HG02852 (cell line): ENCODE data around the gene SPINK2.

Experiments
- ATAC-seq: cut with Tn5 transposase; IDR thresholded peaks from one replicate; pipeline ENCODE4 v1.9.1; 2021; ENCODE audit warnings: mild to moderate bottlenecking, moderate library complexity; ENCODE audit not compliant: unreplicated experiment

Gene SPINK2, protein sequence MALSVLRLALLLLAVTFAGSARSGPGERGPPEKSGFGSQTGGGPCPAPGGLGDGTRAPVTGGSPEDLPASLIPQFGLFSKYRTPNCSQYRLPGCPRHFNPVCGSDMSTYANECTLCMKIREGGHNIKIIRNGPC

GRCh38 chr4:56821381-56822243 is at the start of gene SPINK2:
SPINK2 (minus strand) TSS chr4:56821701; CDS start chr4:56821662, 39 bp downstream.
- ATAC-seq, result no peak

- no peak for ATAC-seq
Measured at GRCh38 chr4:56870946-56871345, 49.4 kb upstream of the SPINK2 start.

DNA sequence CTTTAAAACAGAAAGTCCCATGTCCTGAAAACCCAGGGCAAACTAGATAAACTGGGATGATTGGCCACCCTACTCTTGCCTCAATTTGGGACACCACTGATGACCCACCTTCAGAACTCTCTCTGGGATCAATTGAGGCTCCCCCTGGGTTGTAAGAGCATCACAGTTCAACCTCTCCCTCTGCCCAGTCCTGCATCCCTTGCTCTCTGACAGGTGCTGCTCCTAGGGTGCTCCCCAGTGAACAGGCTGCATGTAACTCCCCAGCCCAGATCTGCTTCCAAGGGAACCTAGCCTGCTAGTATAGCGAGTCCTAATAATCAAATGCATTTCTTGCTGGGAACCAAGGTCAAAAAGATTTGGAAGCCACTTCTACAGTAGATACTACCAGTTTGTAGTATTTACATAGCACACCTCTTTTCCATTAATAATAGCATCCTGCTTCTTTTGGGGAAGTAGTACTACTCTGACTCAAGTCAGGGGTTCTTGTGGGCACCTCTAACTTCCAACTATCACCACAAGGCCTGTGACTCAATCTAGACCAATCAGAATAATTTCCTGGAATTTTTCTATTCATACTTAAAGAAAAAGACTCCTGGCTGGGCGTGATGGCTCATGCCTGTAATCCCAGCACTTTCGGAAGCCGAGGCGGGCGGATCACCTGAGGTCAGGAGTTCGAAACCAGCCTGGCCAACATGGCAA is 42.1 kb upstream of the SPINK2 start:
- peak; percentile 51 for ATAC-seq

DNA sequence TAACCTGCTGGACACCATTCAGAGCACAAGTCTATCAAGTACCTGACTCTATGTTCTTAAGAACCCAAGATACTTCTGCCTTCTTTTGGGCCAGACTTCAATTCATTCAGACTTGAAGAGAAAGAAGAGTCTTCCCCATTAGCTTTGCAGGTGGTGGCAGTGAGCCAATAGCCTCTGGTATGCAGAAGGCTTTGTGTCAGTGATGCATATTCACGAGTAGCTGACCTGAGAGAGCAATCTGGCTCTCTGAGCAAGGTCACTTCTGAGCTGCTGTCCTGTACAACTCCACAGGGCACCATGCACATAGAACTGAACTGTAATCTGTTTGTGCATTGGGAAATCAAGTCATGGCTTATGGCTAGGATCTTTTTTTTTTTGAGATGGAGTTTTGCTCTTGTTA is 39.9 kb upstream of the SPINK2 start:
- no peak for ATAC-seq

GRCh38 chr4:56860781-56861180 is 39.3 kb upstream of the SPINK2 start:
- ATAC-seq, result peak; percentile 47

DNA sequence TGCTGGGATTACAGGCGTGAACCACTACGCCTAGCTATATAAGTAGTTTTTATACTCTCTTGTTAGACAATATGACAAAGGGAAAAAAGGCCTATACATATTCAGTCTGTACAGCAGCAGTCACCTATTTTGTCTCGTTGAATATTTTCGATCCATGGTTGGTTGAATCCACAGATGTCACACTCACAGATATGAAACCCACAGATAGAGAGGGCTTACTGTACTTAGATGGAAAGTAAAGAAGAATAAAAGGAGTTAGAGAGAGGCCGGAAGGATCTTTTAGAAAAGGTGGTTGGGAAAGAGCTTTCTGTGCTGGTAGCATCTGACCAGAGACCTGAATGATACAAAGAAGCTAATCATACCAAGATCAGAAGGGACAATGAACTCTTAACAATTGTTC is 38.3 kb upstream of the SPINK2 start:
- peak; percentile 52 for ATAC-seq

- no peak for ATAC-seq
Measured at GRCh38 chr4:56857601-56858309, 36.3 kb upstream of the SPINK2 start.

DNA sequence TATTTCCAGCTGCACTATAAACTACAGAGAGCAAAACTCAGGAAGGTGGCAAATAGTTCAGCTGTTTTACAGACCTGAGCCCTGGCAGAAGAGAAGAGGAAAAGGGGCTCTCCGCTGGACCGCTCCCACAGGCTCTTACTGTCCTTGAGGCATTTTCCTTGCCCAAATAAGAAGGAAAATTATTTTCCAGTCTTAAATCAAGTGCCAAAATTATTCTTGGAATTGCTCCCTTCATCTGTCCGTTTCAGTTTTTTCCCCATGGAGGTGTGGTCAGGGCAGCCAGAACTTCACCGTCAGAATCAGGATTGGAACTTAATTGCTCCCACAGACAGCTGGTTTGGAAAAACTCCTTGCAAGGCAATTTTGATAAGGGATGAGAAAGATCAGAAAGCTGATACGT is 35.2 kb upstream of the SPINK2 start:
- no peak for ATAC-seq

- no peak for ATAC-seq
Measured at GRCh38 chr4:56850910-56851309, 29.4 kb upstream of the SPINK2 start.

DNA sequence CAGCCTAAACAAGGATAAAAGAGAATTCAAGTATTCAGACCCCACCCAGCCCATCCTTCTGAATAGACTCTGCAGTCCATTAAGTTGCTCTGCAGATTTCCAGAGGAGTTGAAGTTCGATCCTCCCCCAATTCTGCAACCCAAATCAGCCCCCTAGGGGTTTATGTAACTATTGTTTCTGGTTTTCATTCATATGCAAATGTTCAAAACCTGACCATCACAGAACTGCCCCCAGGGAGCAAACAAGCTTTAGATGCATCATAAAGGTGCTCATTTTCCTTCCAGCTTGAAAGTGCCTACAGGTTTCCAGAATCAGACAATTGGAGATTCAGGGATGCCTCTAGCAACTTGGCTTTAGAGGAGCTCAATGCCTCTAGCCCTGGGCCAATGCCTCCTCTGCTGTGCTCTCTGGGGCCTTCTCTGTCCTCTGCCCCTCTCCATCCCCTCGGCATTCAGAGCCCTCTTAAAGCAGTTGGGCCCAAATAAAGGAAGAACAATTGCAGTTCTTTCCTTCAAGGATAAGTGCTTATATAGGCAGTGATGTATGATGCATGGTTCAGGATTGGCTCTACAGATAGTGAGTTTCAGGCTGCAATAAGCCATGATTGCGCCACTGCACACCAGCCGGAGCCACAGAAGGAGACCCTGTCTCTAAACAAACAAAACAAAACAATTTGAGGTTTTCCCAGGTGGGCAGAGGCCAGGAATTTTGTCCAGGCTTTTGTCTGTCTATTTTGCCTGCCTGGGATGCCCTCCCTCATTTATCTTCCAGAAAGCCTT is 23.5 kb upstream of the SPINK2 start:
- ATAC-seq, result peak; percentile 52

GRCh38 chr4:56843421-56843899 is 22.0 kb upstream of the SPINK2 start:
- ATAC-seq, result no peak

GRCh38 chr4:56840559-56840958 is 19.1 kb upstream of the SPINK2 start:
- no peak for ATAC-seq

DNA sequence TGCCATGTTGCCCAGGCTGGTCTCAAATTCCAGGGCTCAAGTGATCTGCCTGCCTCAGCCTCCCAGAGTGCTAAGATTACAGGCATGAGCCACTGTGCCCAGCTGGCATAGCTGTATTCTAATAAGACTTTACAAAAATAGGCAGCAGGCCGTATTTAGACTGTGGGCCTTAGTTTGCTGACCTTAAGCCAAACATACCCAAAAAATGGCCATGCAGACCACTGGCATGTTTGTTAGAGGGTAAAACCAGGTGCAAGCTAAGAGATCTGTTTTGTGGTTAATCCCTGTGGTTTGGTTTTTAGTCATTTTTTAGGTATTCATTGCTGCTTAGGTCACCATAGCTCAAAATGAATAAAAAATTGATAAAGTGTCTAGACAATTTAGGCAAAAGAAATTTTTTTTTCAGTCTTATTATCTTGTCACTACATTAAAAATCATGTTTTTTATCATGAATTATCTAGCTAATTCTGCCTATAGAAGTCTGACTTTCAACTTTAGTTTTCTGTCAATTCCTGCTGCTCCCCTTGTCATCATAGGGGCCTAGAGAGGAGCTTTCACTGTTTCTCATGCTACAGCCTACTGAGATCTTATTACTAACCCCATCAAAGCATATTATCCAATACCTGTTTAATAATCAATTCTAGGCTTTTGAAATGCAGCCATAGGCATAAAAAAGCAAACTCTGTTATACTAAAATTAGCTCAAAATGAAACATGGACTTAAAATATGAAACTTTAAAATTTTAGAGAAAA is 7.5 kb upstream of the SPINK2 start:
- ATAC-seq, result peak; percentile 76

GRCh38 chr4:56823933-56824600 is 2.6 kb upstream of the SPINK2 start:
- ATAC-seq, result no peak

GRCh38 chr4:56818797-56819196 is 2.7 kb downstream of the SPINK2 start:
- no peak for ATAC-seq

GRCh38 chr4:56817840-56818491 is 3.5 kb downstream of the SPINK2 start:
- peak; percentile 90 for ATAC-seq

DNA sequence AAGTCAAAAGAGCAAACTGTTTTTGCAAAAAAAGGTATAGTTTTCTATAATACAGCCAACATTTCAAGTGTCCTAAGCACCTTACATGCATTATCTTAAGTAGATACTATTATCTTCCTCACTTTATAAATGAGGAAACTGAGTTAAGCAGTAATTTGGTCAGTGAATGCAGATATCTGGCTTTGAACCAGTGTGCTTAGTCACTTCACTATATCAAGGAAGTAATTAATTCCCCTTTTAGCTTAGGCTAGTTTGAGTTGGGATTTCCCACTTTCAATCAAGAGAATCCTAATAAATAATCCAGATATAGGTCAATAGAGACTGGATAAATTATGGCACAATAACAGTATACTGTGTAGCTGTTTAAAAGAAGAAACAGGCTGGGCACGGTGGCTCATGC is 14.8 kb downstream of the SPINK2 start:
- no peak for ATAC-seq

GRCh38 chr4:56804551-56804950 is 16.9 kb downstream of the SPINK2 start:
- ATAC-seq, result no peak

- ATAC-seq, result peak; percentile 45
Measured at GRCh38 chr4:56803471-56803870, 18.0 kb downstream of the SPINK2 start.
